ENCODE results near the gene SOCS1.

GRCh38 chr16:11272921-11273720 is 17.1 kb upstream of the SOCS1 start, which contains the start of gene PRM3:
- no peak for TF ChIP-seq MAFK (IDR thresholded peaks at IDR 0.05; ENCODE audit: partially characterized antibody)
- no peak for TF ChIP-seq RCOR1 (IDR thresholded peaks at IDR 0.05; ENCODE audit: low read depth, low read length)
